Measurements from ENCODE around the gene STAG2.
"Not testable (repeated sequence)": the region's sequence is repeated elsewhere in the genome, so short reads cannot be mapped to it uniquely, and the experiment has no call there.

STAG2 gene

GRCh38 chrX:123961268-123962005 lies at the start of gene STAG2:
Gene STAG2, plus strand, starts transcription at chrX:123961706. Its CDS starts 60,922 bp downstream, at chrX:124022628.
- peak; percentile 40 for DNase-seq (ENCODE audit: low spot score)

- no peak for DNase-seq (ENCODE audit: low spot score)
Measured at GRCh38 chrX:123917069-123917468, 44.4 kb upstream of the STAG2 start.

DNA sequence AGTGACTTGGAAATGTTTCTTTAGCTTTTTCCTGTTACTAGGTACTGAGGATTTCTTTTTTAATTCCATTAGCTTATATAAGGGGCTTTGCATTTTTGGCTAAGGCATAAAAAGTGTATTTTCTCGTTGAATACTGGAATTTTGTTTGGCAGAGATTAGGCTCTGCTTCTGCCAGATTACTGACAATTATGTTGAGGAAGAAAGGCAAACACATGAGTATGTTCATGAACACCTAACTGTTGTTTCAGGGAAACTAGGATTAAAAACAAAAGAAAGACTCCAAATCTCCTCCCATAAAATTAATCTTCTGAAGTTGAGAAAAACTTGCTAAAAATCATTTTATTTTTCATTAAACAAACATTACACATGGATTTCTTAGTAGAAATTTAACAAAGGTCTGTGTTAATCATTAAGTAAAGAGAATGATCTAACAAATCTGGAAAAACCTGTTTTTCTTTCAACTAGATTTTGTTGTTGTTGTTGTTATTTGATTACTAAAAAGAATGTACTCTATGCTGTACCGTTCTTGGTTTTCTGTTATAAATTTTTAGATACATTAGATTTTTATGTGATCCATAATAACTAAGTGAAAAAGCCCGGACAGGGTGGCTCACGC lies 43.3 kb upstream of the STAG2 start:
- no peak for DNase-seq (ENCODE audit: low spot score)

DNA sequence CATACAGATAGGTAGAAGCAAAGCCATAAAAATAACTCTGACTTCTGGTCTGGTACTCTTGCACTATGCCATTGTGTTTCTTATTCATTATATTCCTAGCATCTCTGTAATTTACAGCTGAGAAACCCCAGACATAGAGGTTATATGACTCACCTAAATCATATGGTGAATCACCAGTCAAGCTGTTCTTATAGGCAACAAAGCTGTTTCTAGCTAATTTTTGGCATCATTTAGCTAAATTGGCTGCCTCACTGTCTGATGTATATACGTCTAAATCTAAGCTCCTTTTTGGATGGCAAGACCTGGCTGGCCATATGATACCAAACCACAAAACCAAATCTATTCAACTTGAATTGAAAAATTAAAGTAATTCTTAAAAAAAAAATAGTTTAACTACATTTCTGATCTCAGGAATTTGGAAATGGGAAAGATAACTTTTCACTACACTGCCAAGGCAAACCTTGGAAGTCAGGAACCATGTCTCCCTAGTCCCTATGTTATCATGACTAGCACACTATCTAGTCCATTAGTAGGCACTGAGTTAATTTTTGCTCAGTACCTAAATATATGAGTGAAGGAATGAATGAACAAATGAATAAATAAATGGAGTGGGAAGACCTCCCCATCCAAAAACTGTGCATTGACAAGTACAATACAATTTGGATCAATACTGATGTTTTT lies 41.3 kb upstream of the STAG2 start:
- no peak for DNase-seq (ENCODE audit: low spot score)

DNA sequence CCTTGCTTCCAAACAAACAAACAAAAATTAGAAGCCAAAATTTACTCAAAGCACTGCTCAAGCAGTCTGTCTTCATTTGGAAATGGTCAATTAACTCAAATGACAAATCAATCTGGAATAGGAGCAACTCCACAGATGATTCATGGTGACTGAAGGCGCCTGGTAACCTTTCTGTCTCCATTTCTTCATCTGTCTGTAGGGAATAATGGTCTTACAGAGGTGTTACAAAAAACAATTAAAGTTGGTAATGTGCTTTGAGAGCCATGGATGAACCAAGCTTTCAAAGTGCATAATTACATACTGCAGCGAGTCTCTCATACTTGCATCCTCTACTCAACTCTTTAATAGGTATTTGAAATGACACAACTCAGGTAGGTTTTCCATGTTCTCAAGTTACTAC lies 38.3 kb upstream of the STAG2 start:
- DNase-seq (ENCODE audit: low spot score): no peak

DNA sequence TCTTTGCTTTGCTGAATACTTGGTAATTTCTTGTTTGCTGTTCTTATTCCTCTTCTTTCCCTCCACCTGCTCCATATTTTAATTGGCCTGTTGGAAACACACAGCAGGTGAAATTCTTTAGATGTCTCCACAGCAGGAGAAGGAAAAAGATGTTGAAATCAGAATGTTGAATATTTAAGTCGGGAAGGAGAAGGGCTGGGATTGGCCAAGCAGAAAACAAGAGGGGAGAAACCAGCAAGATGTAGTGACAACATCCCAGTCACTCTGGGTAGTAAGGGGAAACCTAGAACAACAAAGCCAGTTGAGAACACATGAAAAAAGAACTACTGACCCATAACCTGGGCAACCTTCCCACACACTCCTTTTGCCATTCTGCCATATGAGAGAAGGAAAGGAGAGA lies 37.3 kb upstream of the STAG2 start:
- DNase-seq (ENCODE audit: low spot score): no peak

DNA sequence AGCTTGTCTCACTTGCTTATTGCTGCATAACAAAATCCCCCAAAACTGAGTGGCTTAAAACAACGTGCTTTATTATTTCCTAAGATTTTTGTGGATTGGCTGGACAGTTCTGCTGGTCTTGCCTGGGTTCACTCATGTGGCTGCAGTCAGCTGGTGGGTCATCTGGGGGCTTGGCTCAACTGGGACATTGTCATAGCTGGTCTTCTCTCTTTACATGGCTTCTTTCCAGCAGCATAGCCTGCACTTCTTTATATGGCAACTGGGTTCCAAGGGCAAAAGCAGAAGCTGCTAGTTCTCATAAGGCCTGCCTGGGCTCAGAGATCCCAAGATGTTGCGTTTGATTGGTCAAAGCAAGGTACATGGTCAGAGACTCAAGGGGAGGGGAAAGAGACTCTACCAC lies 33.7 kb upstream of the STAG2 start:
- no peak for DNase-seq (ENCODE audit: low spot score)

GRCh38 chrX:123932055-123932454 lies 29.5 kb upstream of the STAG2 start:
- not testable (repeated sequence) for DNase-seq (ENCODE audit: low spot score)

- DNase-seq (ENCODE audit: low spot score): no peak
Measured at GRCh38 chrX:123943074-123943473, 18.4 kb upstream of the STAG2 start.

- DNase-seq (ENCODE audit: low spot score): no peak
Measured at GRCh38 chrX:123943488-123943887, 18.0 kb upstream of the STAG2 start.

DNA sequence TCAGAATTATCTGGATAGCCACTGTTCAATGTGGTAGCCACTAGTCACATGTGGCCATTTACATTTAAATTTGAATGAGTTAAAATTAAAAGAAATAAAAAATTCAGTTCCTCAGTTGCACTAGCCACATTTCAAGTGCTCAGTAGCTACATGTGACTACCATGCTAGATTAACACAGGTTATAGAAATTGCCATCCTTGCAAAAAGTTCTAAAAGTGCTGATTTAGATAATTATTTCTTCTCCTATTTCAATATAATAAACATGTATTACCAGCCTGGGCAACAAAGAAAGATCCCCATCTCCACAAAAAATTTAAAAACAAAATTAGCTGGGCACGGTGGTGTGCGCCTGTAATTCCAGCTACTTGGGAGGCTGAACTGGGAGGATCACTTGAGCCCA lies 11.7 kb upstream of the STAG2 start:
- DNase-seq (ENCODE audit: low spot score): no peak

DNA sequence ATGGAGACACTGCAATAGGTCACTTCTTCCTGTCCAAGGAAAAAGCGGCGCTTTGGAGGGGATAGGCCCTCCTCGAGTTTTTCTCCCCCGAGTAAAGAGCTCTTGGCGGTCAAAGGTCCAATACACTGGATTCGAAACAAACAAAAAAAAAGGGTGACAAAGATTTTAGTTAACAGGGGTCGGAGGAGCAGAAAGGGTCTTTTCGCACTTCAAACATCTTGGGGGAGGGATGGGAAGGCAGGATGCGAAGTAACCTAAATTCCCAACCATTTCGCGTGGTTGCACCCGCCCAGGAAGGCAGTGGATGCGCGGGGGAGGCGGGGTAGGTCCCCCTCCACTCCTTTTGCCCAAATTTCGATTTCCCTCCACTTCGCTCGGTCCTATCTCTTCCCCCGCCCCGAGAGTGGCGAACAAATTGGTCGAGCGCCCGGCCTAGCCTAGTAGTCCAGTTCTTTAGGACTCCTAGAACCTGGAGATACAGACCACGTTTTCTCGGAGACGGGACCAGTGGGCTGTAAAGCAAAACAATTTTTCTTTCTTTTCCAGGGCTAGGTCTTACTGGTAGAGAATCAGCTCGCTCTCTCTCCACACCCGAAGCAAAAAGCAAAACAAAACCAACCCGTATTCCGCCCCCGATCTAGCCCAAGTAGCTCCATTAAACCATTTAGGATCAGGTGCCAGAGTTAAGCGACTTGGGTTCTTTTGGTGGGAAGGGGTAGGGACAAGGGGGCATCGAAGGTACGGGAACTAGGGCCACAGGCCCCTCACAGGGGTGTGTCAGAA lies 2.0 kb upstream of the STAG2 start:
- peak; percentile 15 for DNase-seq (ENCODE audit: low spot score)

DNA sequence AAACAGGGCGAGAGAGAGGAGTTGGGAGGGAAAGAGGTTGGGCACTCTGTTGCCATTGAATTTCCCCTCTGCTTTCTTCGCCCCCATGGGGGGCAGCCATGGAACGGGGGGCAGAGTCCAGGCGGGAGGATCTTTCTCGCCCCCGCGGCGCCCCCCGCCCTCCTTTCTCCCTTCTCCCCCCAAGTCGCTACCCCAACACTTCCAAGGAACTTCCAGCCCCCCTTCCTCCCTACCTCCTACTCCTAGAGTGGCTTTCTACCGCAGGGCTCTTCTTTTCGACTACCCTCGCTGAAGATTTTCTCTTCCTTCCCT lies 594 bp upstream of the STAG2 start:
- no peak for DNase-seq (ENCODE audit: low spot score)

- peak; percentile 4 for DNase-seq (ENCODE audit: low spot score)
Measured at GRCh38 chrX:123962006-123962467, 531 bp downstream of the STAG2 start.

- peak; percentile 51 for DNase-seq (ENCODE audit: low spot score)
Measured at GRCh38 chrX:123962794-123963373, 1.4 kb downstream of the STAG2 start.

- no peak for DNase-seq (ENCODE audit: low spot score)
Measured at GRCh38 chrX:123964156-123964834, 2.8 kb downstream of the STAG2 start.

- no peak for DNase-seq (ENCODE audit: low spot score)
Measured at GRCh38 chrX:123965712-123966111, 4.2 kb downstream of the STAG2 start.

DNA sequence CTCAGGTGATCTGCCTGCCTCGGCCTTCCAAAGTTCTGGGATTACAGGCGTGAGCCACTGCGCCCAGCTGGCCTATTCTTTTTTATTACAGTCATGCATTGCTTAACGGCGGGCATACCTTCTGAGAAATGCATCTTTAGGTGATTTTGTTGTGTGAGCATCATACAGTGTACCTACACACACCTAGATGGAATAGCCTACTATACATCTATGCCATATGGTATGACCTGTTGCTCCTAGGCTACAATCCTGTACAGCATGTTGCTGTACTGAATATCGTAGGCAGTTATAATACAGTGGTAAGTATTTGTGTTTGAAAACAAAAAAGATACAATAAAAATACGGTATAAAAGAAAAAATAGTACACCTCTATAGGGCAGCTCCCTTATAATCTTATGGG lies 6.0 kb downstream of the STAG2 start:
- no peak for DNase-seq (ENCODE audit: low spot score)

- DNase-seq (ENCODE audit: low spot score): no peak
Measured at GRCh38 chrX:123968383-123969050, 7.0 kb downstream of the STAG2 start.

DNA sequence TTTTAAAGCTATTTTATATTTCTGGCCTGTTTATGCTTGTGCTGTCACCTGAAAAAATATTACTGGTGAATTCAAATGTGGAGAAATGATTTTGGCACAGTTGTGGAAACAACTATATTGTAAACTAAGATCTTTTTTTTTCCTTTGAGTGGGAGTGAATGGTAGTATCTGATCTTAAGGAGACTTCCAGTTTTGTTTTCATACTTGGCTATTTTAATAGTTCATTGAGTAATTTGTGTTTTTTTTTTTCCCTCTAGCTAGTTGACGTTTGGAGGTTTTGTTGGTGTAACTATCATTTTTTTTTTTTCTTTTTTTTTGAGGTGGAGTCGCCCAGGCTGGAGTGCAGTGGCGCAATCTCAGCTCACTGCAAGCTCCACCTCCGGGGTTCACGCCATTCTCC lies 10.5 kb downstream of the STAG2 start:
- DNase-seq (ENCODE audit: low spot score): no peak

- no peak for DNase-seq (ENCODE audit: low spot score)
Measured at GRCh38 chrX:123973921-123974320, 12.4 kb downstream of the STAG2 start.

Measured in germinal center (tissue), 1 donor.